ENCODE data around the gene RUFY1. TPM values are rescaled to one million over a fixed set of nuclear protein-coding genes. Genes with fewer than 3 reads are reported as not detected.

RUFY1 gene
- total and polyA plus RNA-seq, 2 of the 13 experiments (the other 11 are each of a cell fraction or from before 2014, with no cell fraction given): 19.9 to 31.9 TPM

GRCh38 chr5:179504600-179505396, 45.6 kb upstream of the RUFY1 start (continued):
- TF ChIP-seq CERS6 (CRISPR knock-in tag; IDR thresholded peaks at IDR 0.05): no peak
- peak; percentile 56; the same call in 1 of the 2 replicates for TF ChIP-seq ZBTB43 (CRISPR knock-in tag; conservative IDR thresholded peaks at IDR 0.05)
- TF ChIP-seq ZNF646 (CRISPR knock-in tag; IDR thresholded peaks at IDR 0.05): no peak
- no peak for TF ChIP-seq RBM39 (IDR thresholded peaks at IDR 0.05; ENCODE audit: low read depth, low read length, poor library complexity, severe bottlenecking)
- TF ChIP-seq ZBTB1 (CRISPR knock-in tag; IDR thresholded peaks at IDR 0.05; ENCODE audit: borderline replicate concordance): no peak
- no peak for TF ChIP-seq ZNF577 (CRISPR knock-in tag; IDR thresholded peaks at IDR 0.05; ENCODE audit: borderline replicate concordance, low read depth)
- peak; percentile 31; the same call in 1 of the 2 replicates for TF ChIP-seq PATZ1 (CRISPR knock-in tag; IDR thresholded peaks at IDR 0.05)
- peak; percentile 24; the same call in 1 of the 2 replicates for TF ChIP-seq ZNF331 (CRISPR knock-in tag; IDR thresholded peaks at IDR 0.05)
- TF ChIP-seq WIZ (CRISPR knock-in tag; IDR thresholded peaks at IDR 0.05): 0 out of 2 replicates have a peak, but pooled peaks have one; percentile 54
- TF ChIP-seq RARA (CRISPR knock-in tag; IDR thresholded peaks at IDR 0.05): 0 out of 2 replicates have a peak, but pooled peaks have one; percentile 8
- TF ChIP-seq CEBPZ (IDR thresholded peaks at IDR 0.05; ENCODE audit: low read length): no peak
